Epidermal melanocyte (primary cell): ENCODE data around the gene PCDHGB2.
"Not testable (repeated sequence)": the region's sequence is repeated elsewhere in the genome, so short reads cannot be mapped to it uniquely, and the experiment has no call there.

Source experiments
- DNase-seq: peaks from one replicate; pipeline ENCODE4 v3.0.0; 2011; ENCODE audit warnings: low spot score; ENCODE audit not compliant: insufficient read length

PCDHGB2 gene

DNA sequence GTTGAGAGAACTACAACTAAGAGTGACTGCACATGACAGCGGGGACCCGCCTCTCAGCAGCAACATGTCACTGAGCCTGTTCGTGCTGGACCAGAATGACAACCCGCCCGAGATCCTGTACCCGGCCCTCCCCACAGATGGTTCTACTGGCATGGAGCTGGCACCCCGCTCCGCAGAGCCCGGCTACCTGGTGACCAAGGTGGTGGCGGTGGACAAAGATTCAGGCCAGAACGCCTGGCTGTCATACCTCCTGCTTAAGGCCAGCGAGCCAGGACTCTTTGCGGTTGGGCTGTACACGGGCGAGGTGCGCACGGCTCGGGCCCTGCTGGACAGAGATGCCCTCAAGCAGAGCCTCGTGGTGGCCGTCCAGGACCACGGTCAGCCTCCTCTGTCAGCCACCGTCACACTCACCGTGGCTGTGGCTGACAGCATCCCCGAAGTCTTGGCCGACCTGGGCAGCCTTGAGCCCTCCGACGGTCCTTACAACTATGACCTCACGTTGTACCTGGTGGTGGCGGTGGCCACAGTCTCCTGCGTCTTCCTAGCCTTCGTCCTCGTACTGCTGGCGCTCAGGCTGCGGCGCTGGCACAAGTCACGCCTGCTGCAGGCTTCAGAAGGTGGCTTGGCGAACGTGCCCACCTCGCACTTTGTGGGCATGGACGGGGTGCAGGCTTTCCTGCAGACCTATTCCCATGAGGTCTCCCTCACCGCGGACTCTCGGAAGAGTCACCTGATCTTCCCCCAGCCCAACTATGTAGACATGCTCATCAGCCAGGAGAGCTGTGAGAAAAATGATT, 24.9 kb downstream of the PCDHGB2 start:
- DNase-seq, result no peak

DNA sequence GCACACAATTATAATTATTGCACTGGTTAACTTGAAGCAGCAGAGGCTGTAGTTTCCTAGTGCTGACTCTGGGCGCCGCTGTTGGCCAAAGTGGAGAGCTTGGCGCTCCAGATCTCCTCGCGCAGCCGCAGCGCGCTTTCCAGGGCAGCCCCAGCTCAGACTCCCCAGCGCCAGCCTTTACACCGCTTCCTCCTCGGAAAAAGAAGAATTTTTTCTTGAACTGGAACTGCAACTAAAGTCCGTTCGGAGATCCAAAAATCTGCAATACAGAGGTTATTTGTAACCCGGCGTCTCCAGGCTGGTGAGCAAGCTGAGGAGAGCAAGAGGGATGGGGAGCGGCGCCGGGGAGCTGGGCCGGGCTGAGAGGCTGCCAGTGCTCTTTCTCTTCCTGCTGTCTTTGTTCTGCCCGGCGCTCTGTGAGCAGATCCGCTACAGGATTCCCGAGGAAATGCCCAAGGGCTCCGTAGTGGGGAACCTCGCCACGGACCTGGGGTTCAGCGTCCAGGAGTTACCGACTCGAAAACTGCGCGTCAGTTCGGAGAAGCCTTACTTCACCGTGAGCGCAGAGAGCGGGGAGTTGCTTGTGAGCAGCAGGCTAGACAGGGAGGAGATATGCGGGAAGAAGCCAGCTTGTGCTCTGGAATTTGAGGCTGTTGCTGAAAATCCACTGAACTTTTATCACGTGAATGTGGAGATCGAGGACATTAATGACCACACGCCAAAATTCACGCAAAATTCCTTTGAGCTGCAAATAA, 27.9 kb downstream of the PCDHGB2 start, which contains the start of gene PCDHGB4:
TSS of gene PCDHGB4 (plus strand) at position 142 of the 755 bp plus-strand sequence. CDS start at position 329, 187 bp downstream.
- DNase-seq, result not testable (repeated sequence)

DNA sequence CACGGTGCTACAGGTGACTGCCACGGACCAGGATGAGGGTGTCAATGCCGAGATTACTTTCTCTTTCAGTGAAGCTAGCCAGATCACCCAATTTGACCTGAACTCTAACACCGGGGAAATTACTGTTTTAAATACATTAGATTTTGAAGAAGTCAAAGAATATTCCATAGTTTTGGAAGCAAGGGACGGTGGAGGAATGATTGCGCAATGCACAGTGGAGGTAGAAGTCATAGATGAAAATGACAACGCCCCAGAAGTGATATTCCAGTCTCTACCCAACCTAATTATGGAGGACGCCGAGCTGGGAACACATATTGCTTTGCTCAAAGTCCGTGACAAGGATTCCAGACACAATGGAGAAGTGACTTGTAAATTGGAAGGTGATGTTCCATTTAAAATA, 28.9 kb downstream of the PCDHGB2 start:
- no peak for DNase-seq

DNA sequence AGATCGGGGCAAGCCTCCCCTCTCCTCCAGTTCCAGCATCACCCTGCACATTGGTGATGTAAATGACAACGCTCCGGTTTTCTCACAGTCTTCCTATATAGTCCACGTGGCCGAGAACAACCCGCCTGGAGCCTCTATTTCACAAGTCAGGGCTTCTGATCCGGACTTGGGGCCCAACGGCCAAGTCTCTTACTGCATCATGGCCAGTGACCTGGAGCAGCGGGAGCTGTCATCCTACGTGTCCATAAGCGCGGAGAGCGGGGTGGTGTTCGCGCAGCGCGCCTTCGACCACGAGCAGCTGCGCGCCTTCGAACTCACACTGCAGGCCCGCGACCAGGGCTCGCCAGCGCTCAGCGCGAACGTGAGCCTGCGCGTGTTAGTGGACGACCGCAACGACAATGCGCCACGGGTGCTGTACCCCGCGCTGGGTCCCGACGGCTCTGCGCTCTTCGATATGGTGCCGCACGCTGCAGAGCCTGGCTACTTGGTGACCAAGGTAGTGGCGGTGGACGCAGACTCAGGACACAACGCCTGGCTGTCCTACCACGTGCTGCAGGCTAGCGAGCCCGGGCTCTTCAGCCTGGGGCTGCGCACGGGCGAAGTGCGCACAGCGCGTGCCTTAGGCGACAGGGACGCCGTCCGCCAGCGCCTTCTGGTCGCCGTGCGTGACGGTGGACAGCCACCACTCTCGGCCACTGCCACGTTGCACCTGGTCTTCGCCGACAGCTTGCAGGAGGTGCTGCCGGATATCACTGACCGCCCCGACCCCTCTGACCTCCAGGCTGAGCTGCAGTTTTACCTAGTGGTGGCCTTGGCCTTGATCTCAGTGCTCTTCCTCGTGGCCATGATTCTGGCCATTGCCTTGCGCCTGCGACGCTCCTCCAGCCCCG, 29.6 kb downstream of the PCDHGB2 start:
- DNase-seq, result no peak

DNA sequence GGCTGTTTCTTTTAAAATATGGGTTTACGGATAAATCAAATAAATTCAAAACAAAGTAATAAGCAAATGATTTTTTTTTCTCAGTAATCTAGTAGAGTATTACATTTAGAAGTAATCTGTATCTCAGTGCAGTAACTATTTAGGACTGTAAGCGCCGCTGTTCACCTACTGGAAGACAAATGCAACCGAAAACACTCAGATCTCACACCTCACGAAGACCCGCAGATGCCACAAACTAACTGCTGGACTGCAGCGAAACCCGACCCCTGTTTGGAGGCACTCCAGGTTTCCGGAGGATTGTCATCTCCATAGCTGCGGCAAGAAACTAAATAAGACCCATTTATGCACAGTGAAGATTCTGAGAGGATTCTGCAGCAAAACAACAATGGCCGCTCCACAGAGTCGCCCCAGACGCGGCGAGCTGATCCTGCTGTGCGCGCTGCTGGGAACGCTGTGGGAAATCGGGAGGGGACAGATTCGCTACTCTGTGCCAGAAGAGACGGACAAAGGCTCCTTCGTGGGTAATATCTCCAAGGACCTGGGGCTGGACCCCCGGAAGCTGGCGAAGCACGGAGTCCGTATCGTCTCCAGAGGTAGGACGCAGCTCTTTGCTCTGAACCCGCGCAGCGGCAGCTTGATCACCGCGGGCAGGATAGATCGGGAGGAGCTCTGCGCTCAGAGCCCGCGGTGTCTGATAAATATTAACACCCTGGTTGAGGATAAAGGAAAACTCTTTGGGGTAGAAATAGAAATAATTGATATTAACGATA, 32.8 kb downstream of the PCDHGB2 start, which contains the start of gene PCDHGA8:
TSS of gene PCDHGA8 (plus strand) at position 205 of the 770 bp plus-strand sequence. CDS start at position 386, 181 bp downstream.
- DNase-seq, result no peak

DNA sequence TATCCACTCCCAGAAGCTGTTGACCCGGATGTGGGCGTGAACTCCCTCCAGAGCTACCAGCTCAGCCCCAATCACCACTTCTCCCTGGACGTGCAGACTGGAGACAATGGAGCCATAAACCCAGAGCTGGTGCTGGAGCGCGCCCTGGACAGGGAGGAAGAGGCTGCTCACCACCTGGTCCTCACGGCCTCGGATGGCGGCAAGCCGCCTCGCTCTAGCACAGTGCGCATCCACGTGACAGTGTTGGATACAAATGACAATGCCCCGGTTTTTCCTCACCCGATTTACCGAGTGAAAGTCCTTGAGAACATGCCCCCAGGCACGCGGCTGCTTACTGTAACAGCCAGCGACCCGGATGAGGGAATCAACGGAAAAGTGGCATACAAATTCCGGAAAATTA, 33.5 kb downstream of the PCDHGB2 start:
- no peak for DNase-seq

DNA sequence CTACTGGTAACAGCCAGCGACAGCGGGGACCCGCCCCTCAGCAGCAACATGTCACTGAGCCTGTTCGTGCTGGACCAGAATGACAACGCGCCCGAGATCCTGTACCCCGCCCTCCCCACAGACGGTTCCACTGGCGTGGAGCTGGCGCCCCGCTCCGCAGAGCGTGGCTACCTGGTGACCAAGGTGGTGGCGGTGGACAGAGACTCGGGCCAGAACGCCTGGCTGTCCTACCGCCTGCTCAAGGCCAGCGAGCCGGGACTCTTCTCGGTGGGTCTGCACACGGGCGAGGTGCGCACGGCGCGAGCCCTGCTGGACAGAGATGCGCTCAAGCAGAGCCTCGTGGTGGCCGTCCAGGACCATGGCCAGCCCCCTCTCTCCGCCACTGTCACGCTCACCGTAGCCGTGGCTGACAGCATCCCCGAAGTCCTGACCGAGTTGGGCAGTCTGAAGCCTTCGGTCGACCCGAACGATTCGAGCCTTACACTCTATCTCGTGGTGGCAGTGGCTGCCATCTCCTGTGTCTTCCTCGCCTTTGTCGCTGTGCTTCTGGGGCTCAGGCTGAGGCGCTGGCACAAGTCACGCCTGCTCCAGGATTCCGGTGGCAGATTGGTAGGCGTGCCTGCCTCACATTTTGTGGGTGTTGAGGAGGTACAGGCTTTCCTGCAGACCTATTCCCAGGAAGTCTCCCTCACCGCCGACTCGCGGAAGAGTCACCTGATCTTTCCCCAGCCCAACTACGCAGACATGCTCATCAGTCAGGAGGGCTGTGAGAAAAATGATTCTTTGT, 34.8 kb downstream of the PCDHGB2 start:
- DNase-seq, result not testable (repeated sequence)

DNA sequence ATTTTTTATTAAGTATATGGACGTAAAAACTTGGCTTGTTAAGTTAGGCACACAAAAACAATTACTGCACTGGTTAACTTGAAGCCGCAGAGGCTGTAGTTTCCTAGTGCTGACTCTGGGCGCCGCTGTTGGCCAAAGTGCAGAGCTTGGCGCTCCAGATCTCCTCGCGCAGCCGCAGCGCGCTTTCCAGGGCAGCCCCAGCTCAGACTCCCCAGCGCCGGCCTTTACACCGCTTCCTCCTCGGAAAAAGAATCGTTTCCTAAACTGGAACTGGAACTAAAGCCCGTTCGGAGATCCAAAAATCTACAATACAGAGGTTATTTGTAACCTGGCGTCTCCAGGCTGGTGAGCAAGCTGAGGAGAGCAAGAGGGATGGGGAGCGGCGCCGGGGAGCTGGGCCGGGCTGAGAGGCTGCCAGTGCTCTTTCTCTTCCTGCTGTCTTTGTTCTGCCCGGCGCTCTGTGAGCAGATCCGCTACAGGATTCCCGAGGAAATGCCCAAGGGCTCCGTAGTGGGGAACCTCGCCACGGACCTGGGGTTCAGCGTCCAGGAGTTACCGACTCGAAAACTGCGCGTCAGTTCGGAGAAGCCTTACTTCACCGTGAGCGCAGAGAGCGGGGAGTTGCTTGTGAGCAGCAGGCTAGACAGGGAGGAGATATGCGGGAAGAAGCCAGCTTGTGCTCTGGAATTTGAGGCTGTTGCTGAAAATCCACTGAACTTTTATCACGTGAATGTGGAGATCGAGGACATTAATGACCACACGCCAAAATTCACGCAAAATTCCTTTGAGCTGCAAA, 38.2 kb downstream of the PCDHGB2 start, which contains the start of gene PCDHGB5:
TSS of gene PCDHGB5 (plus strand) at position 192 of the 796 bp plus-strand sequence. CDS start at position 373, 181 bp downstream.
- not testable (repeated sequence) for DNase-seq

DNA sequence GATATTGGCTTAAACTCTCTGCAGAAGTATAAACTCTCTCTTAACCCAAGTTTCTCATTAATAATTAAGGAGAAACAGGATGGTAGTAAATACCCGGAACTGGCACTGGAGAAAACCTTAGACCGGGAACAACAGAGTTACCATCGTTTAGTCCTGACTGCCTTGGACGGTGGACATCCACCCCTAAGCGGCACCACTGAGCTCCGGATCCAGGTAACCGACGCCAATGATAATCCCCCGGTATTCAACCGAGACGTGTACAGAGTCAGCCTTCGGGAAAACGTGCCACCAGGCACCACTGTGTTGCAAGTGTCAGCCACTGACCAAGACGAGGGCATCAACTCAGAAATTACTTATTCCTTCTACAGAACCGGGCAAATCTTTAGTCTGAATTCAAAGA, 38.8 kb downstream of the PCDHGB2 start:
- no peak for DNase-seq

DNA sequence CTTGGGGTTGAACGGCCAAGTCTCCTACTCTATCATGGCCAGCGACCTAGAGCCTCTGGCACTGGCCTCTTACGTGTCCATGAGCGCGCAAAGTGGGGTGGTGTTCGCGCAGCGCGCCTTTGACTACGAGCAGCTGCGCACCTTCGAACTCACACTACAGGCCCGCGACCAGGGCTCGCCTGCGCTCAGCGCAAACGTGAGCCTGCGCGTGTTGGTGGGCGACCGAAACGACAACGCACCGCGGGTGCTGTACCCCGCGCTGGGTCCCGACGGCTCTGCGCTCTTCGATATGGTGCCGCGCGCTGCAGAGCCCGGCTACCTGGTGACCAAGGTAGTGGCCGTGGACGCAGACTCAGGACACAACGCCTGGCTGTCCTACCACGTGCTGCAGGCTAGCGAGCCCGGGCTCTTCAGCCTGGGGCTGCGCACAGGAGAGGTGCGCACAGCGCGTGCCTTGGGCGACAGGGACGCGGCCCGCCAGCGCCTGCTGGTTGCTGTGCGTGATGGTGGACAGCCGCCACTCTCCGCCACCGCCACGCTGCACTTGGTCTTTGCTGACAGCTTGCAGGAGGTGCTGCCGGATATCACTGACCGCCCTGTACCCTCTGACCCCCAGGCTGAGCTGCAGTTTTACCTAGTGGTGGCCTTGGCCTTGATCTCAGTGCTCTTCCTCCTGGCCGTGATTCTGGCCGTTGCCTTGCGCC, 39.9 kb downstream of the PCDHGB2 start:
- DNase-seq, result no peak

DNA sequence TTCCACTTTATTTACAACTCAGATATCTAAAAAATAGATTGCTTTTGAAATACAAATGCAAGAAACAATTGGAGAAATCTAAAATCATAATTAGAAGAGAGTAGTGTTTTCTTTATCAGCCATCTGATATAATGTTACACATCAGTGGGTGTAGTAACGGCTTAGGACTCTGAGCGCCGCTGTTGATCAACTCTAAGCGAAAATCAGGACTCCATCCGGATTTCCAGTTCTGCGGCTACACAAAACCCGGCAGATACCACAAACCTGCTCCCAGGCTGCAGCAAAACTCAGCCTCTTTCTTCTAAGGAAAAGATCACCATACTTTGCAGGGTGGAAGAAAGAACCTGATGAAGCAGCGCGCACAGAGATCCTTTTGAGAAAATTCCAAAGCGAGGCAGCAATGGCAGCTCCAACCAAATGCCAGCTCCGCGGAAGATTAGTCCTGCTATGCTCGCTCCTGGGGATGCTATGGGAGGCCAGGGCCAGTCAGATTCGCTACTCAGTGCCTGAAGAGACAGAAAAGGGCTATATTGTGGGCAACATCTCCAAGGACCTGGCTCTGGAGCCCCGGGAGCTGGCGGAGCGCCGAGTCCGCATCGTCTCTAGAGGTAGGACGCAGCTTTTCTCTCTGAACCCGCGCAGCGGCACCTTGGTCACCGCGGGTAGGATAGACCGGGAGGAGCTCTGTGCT, 42.9 kb downstream of the PCDHGB2 start, which contains the start of gene PCDHGA9:
TSS of gene PCDHGA9 (plus strand) at position 226 of the 691 bp plus-strand sequence. CDS start at position 401, 175 bp downstream.
- DNase-seq, result no peak

DNA sequence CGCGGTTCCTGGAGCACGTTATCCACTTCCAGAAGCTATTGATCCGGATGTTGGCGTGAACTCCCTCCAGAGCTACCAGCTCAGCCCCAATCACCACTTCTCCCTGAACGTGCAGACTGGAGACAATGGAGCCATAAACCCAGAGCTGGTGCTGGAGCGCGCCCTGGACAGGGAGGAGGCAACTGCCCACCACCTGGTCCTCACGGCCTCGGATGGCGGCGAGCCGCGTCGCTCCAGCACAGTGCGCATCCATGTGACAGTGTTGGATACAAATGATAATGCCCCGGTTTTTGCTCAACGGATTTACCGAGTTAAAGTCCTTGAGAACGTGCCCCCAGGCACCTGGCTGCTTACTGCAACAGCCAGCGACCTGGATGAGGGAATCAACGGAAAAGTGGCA, 43.6 kb downstream of the PCDHGB2 start:
- DNase-seq, result no peak

DNA sequence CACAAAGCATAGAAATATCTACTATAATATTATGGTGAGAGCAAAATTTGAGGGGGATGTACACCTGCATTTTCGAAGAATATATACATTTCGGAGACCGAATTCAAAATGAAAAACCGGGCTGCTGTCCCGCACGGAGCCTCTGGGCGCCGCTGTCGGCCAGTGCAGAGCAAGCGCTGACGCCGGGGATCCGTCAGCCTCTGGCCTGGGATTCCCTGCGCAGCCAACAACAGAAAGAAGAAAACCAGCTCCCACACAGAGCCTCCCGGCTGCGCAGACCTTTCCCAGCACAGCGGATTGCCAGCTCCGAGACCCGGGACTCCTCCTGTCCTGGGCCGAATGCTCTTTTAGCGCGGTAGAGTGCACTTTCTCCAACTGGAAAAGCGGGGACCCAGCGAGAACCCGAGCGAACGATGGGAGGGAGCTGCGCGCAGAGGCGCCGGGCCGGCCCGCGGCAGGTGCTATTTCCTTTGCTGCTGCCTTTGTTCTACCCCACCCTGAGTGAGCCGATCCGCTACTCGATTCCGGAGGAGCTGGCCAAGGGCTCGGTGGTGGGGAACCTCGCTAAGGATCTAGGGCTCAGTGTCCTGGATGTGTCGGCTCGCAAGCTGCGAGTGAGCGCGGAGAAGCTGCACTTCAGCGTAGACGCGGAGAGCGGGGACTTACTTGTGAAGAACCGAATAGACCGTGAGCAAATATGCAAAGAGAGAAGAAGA, 48.2 kb downstream of the PCDHGB2 start, which contains the start of gene PCDHGB6:
TSS of gene PCDHGB6 (plus strand) at position 232 of the 716 bp plus-strand sequence. CDS start at position 414, 182 bp downstream.
- not testable (repeated sequence) for DNase-seq

DNA sequence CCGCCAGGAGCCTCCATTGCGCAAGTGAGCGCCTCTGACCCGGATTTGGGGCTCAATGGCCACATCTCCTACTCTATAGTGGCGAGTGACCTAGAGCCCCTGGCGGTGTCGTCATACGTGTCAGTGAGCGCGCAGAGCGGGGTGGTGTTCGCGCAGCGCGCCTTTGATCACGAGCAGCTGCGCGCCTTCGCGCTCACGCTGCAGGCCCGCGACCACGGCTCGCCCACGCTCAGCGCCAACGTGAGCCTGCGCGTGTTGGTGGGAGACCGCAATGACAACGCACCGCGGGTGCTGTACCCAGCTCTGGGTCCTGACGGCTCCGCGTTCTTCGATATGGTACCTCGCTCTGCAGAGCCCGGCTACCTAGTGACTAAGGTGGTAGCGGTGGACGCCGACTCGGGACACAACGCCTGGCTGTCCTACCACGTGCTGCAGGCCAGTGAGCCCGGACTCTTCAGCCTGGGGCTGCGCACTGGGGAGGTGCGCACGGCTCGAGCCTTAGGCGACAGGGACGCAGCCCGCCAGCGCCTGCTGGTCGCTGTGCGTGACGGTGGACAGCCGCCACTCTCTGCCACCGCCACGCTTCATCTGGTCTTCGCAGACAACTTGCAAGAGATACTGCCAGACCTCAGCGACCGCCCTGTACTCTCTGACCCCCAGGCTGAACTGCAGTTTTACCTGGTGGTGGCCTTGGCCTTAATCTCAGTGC, 50.0 kb downstream of the PCDHGB2 start:
- no peak for DNase-seq

DNA sequence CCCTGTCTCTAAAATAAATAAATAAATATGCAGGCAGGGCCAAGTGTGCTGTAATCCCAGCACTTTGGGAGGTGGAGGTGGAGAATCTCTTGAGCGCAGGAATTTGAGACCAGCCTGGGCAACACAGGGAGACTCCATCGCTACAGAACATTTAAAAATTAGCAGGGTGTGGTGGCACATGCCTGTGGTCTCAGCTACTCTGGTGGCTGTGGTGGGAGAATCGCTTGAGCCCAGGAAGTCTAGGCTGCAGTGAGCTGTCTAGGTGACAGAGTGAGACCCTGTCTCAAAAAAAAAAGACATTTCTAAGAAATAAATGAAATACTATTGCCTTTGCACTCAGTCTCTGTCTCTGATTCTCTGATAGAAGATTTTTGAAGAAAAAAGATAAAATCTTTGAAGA, 51.8 kb downstream of the PCDHGB2 start:
- DNase-seq, result no peak
